IPS-15b (cell line): ENCODE measurements around the gene SCRN1.

Experiments used
- H3K27me3 ChIP-seq: one replicate; pipeline ENCODE4 v1.6.1; 2013; ENCODE audit warnings: low read length; ENCODE audit not compliant: control insufficient read depth, insufficient read depth
- H3K36me3 ChIP-seq: one replicate; pipeline ENCODE4 v1.6.1; 2013; ENCODE audit warnings: low read length; ENCODE audit not compliant: control insufficient read depth, insufficient read depth
- H3K4me1 ChIP-seq: one replicate; pipeline ENCODE4 v1.6.1; 2013; ENCODE audit warnings: mild to moderate bottlenecking, low read length; ENCODE audit not compliant: control insufficient read depth, insufficient read depth
- H3K4me3 ChIP-seq: one replicate; pipeline ENCODE4 v1.5.1; 2013; ENCODE audit warnings: low read depth, low read length
- H3K9ac ChIP-seq: one replicate; pipeline ENCODE4 v1.6.1; 2013; ENCODE audit warnings: low read depth, mild to moderate bottlenecking, low read length
- H3K9me3 ChIP-seq: one replicate; pipeline ENCODE4 v1.6.1; 2013; ENCODE audit warnings: mild to moderate bottlenecking, low read length; ENCODE audit not compliant: control insufficient read depth, insufficient read depth

The SCRN1 gene

DNA sequence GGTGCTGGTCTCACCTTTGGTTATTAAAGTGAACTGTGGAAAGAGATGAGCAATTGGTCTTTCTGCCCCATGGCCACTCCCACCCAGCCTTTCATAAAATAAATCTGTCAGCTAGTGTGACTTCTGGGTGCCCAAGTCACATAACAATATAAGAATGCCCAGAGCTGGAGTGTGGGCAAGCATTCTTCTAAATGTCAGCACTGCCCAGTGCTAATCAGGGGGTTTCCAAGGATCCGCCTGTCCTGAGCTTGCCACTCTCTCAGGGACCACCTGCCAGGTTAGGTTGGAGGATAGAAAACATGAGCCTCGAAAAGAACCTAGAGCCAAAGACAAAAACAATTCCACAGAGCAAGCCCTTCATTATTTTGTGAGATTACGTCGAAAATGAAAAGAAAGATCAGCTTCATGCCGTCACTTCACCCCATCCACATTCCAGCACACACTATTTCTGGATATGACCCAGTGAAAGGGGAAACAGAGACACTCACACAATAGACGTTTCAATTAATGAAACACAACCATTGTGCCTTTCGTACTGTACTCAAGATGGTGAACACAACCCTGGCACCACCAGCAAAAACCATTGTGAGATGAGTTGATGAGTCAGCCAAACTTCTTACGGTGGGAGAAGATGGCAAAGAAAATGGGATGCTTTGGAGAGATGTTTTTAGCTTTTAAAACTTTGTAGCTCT lies 30.8 kb downstream of the SCRN1 start:
- Histone ChIP-seq H3K4me1 (peaks cover 12% of the 10 kb centered on the region), H3K36me3 (no peaks in the 10 kb centered on the region), H3K27me3 (no peaks in the 10 kb centered on the region), H3K9ac (no peak overlapping the region), H3K4me3 (no peak overlapping the region), H3K9me3 (no peaks in the 10 kb centered on the region)

DNA sequence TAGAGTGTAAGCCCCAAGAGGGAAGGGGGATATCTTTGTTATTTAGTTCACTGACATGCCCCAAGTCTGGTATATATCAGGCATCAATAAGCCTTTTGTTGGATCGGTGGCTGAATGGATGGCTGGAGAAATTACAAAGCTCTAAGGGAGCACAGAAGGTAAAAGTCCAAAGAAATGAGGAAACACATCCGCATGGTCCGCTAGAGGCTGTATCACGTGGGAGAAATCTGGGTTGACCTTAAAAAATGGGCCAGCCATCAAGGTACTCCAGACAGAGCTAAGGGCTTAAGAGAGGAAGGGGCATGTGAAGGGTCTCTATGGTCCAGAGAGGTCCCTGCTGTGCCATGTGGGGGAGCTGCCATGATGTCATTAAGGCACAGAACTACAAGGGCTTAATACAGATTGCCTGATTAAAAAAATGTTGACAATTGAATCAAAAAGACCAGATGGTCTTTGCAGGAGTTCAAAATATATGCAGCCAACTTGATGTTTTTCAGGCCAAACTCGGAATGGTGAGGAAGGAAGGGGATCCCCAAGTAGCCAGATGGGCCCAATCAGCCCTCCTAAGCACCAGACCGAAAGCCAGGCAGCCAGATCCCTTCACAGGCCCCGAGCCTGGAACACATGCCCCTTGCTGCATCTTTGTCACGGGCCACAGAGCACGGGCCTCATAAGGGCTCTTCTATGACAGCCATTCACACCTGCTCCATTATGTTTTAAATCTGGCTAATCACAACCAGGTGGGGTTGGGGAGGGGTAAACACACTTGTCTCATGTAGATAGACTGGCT lies 31.9 kb downstream of the SCRN1 start:
- peaks cover 12% of the 10 kb centered on the region for H3K4me1 ChIP-seq
- no peak overlapping the region for H3K9ac ChIP-seq
- H3K36me3 ChIP-seq = peaks cover 4% of the 10 kb centered on the region
- no peaks in the 10 kb centered on the region for H3K27me3 ChIP-seq
- H3K9me3 ChIP-seq = no peaks in the 10 kb centered on the region
- H3K4me3 ChIP-seq = no peak overlapping the region

DNA sequence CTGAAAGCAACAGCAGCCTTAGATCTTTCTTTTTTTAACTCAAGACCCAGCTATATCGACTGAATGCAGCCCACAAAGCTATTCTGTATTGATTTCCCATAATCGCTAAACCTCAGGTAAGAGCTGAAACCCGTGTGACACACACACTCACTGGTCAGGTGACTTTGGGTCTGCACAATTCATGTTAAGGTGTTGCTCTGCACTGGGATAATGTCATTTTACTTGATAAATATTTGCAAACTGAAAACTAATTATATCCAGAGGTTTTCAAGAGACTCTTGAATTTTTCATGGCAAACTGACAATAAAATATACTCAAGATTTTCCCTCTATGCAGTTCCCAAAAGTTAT lies 33.1 kb downstream of the SCRN1 start:
- Histone ChIP-seq H3K4me3 (no peak overlapping the region), H3K36me3 (peaks cover 8% of the 10 kb centered on the region), H3K4me1 (peaks cover 12% of the 10 kb centered on the region), H3K27me3 (no peaks in the 10 kb centered on the region), H3K9me3 (no peaks in the 10 kb centered on the region), H3K9ac (no peak overlapping the region)

DNA sequence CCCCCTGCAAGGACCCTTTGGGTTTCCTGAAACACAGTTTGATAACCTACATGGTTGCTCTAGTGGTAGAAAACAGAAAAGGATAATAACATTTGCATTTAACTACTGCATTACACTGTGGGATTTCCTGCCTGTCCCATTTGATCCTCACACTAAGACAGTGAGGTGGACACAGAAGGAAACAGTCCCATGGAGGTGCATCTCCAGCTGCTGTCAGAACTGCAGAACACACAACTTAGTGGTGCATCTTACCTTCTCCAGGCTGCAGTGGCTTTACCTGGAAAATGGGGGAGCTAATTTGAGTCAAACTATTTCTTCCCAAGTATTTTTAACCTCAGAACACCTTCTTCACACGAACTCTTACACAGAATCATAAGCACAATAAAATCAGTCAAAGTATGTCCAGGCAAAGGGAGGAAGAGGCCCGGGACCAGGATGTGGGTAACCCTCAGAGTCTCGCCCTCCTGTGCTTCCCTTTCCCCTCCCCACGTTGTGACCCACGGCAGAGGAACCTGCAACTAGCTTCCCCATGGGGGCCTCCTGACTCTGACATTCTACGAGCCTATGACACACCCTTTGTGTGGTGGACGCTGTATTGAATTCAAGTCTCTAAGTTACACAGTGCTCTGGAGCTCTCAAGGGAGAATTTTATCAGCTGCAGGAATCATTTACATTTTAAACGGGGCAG lies 33.7 kb downstream of the SCRN1 start:
- Histone ChIP-seq H3K36me3 (peaks cover 12% of the 10 kb centered on the region), H3K9me3 (no peaks in the 10 kb centered on the region), H3K9ac (no peak overlapping the region), H3K4me3 (no peak overlapping the region), H3K27me3 (no peaks in the 10 kb centered on the region), H3K4me1 (peaks cover 12% of the 10 kb centered on the region)

DNA sequence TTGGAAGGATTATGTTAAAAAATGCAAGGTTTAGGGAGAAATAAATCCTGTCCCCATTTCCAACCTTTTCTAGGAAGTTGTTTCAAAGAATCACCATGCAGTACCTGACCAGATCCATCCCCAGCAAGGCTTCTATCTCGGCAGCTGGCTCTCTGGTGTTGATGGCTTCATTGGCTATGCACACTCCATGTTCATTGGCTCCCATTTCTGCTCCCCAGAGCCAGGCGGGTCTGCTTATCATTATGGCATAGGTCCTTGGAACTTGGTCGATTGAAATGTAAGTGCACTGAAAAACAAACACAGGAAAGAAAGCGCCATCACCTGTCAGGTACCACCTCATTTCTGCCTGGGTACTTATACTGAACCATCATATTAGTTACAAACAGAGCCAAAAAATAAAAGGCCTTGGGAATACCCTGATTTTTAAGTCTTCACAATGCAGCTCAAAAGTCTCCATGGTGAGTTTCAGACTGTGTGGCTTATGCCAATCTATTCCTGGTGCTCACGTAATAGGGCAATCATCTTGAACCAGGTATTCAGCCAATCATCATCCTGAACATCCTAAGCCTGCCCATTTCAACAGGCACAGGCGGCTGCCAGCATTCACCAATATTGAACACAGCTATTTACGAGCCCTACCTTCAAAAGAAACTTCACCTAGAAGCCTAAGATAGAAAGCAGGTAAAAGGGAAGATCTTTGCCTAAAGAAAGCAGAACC lies 34.4 kb downstream of the SCRN1 start:
- Histone ChIP-seq H3K4me3 (no peak overlapping the region), H3K9ac (no peak overlapping the region), H3K27me3 (no peaks in the 10 kb centered on the region), H3K9me3 (no peaks in the 10 kb centered on the region), H3K36me3 (peaks cover 15% of the 10 kb centered on the region), H3K4me1 (peaks cover 12% of the 10 kb centered on the region)

DNA sequence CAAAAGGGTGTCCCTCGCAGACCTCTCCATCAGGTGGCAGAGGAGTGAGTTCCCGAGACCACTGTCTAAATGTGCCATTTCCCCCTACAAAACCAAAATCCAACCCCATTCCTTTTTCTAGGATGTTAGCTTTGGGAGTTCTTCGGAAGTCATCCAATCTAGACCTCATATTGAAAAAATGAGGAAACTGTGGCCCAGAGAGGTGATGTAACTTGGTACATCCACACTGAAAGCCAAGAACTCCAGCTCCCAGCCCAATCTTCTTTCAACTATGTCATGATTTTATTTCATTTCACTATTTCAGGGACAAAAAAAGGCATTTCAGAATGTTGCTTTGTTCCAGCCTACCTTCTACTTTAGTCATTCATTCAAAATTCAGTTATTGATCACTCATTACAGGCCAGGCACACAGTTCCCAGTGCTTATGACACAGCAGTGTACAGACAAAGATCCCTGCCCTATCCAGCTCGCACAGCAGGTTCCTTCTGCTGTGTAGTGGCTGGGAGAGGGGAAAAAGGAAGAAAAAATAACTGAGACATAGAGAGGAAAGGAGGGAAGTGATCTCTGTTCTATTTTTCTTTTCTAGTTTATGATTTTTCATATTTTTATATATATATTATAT lies 35.8 kb downstream of the SCRN1 start:
- Histone ChIP-seq H3K27me3 (no peaks in the 10 kb centered on the region), H3K36me3 (peaks cover 26% of the 10 kb centered on the region), H3K4me3 (no peak overlapping the region), H3K4me1 (peaks cover 9% of the 10 kb centered on the region), H3K9ac (no peak overlapping the region), H3K9me3 (no peaks in the 10 kb centered on the region)

DNA sequence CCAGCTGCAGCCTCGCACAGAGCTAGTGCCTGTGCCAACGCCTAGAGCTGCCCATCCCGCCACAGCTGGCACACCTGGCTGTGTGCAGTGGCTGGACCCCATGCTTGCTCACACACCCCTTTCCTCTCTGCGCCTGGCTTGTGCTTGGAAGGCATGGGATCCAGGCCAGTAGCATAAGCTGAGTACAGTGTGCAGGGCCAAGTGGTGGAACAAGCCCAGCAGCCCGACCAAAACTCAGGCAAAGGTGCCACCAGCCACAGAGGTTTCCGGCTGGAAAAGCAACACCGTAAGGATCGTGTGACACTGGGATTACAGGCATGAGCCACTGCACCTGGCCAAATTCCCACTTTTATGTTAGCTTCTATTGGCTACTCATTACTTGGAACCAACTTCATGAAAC lies 38.4 kb downstream of the SCRN1 start:
- peaks cover under 1% of the 10 kb centered on the region for H3K4me1 ChIP-seq
- H3K4me3 ChIP-seq = no peak overlapping the region
- H3K36me3 ChIP-seq = peaks cover 31% of the 10 kb centered on the region
- H3K9ac ChIP-seq = no peak overlapping the region
- no peaks in the 10 kb centered on the region for H3K9me3 ChIP-seq
- H3K27me3 ChIP-seq = no peaks in the 10 kb centered on the region

DNA sequence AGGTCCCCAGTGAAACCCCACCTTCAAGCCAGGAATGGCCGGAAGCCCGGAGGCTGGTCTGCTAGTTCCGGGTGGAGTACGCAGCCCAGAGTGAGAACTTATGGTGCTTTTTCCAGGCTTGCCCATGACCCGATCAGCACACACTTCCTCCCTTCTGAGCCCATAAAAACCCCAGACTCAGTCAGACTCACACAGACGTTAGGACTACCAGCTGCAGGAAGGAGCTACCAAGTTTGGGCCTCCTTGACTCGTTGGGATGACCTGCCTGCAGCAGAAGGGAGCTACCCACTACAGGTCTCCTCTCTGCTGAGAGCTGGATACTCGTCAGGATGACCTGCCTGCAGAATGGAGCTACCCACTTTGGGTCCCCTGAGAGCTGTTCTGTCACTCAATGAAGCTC lies 39.1 kb downstream of the SCRN1 start:
- Histone ChIP-seq H3K4me3 (no peak overlapping the region), H3K9ac (no peak overlapping the region), H3K27me3 (no peaks in the 10 kb centered on the region), H3K9me3 (no peaks in the 10 kb centered on the region), H3K36me3 (peaks cover 33% of the 10 kb centered on the region), H3K4me1 (no peaks in the 10 kb centered on the region)

DNA sequence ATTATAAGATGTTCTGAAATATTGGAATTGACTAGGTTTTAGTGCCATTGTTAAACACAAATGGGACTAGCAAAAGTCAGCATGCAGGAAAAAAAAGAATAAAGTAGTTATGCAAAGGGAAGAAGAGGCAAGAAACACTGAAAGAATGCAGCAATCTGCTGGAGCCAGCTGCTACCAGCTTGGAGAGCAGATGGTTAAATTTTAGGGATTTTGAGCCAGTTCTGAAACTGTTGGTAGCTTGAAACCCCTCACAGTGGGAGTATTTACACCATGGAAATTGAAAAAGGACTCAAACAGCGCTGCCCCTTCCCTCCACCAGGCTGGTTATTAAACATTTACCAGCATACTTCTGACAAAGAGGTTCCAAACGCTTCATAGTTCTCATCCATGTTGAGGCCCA lies 41.0 kb downstream of the SCRN1 start:
- Histone ChIP-seq H3K27me3 (no peaks in the 10 kb centered on the region), H3K4me1 (no peaks in the 10 kb centered on the region), H3K4me3 (no peak overlapping the region), H3K9me3 (no peaks in the 10 kb centered on the region), H3K9ac (no peak overlapping the region), H3K36me3 (peaks cover 41% of the 10 kb centered on the region)

DNA sequence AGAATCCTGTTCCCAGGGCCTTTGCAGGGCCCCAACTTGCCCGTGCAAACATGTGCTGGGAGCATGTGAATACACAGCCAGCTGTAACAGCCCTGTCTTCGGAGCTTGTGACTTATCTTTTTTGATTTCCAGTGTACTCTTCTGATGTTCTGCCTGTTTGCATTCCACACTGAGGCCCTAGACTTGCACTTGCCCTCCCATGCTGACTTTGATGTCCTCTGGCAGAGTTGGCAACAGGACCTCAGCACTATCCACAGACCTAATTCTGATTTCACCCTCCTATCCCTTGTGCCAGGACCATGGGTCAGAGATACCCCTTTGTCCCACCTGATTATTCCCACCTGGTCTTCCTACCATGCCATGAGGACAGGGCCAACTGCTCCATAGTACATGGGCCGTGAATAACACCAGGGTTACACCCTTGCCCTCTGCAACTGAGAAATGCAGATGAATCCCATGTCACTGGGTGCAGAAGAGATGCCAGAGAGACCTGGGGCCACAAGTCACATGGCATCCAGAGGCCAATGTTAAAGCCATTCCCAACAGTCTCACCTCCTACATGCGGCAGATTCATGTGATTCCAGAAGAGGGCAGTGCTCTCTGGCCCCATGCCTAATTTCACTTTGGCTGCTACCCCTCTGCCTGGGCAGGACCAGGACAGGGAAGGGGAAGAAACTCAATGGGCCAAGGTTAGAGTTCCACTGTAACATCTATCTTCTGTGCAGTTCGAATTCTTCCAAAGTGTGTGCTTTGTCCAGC lies 43.0 kb downstream of the SCRN1 start:
- Histone ChIP-seq H3K27me3 (no peaks in the 10 kb centered on the region), H3K4me1 (no peaks in the 10 kb centered on the region), H3K9me3 (no peaks in the 10 kb centered on the region), H3K9ac (no peak overlapping the region), H3K36me3 (peaks cover 36% of the 10 kb centered on the region), H3K4me3 (no peak overlapping the region)
